Measurements from ENCODE around the gene DNASE1L3. TPM values are rescaled to one million over a fixed set of nuclear protein-coding genes. Genes with fewer than 3 reads are reported as not detected.

DNASE1L3 gene, protein sequence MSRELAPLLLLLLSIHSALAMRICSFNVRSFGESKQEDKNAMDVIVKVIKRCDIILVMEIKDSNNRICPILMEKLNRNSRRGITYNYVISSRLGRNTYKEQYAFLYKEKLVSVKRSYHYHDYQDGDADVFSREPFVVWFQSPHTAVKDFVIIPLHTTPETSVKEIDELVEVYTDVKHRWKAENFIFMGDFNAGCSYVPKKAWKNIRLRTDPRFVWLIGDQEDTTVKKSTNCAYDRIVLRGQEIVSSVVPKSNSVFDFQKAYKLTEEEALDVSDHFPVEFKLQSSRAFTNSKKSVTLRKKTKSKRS
- total RNA-seq (2022): not detected in 2 replicates
- not detected for Bru-seq, nascent RNA
- percentile 7 among the genes with signal in this experiment for BruChase-seq, experiment 1, labeled RNA remaining after a 6-hour chase
- BruChase-seq, experiment 2, labeled RNA remaining after a 2-hour chase: not detected
- long read RNA-seq: 0 reads

DNA sequence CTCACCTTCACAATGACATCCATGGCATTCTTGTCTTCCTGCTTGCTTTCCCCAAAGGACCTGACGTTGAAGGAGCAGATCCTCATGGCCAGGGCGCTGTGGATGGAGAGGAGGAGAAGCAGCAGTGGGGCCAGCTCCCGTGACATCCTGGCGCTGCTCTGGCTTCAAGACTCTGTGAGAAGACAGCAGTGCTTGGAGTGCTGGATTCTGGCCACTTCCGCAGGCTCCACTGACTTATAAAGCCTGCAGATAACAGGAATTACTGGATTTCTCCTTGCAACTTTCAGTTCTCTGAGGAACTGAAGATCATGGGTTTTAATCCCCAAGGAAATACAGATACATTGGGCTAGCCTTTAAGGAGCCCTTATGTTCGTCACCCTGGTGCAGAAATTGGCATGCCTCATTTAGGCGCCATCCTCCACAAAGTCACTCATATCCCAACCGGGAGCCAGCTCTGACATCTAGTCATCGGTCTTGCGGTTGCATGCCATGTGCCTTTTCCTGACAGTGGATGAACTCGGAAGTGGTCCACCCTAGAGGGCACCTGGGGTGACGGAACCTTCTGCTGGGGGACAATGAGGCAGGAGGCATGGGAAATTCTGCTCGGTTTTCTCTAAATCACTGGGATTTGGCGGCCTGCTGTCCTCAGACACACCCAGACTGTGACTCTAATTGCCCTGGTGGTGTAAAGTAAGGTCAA is at the start of gene DNASE1L3:
Gene DNASE1L3 (minus strand): TSS at position 212 of the 700 bp plus-strand sequence. CDS start 66 bp downstream, at position 146.
- CTCF ChIA-PET: interaction anchor here (0.5 kb wide), 1 partner anchor 589 kb away, joined by 3 read pairs; no protein-coding TSS in a partner anchor
- intact Hi-C loops (cut with micrococcal nuclease; ENCODE audit: unreplicated experiment): no loop called here
- H3K27me3 Mint-ChIP-seq (ENCODE audit: unreplicated experiment): peaks cover 37% of the 10 kb centered on the region
- H3K9me3 Mint-ChIP-seq (ENCODE audit: low read depth, unreplicated experiment): no peaks in the 10 kb centered on the region
- TF ChIP-seq, protein P1, sequence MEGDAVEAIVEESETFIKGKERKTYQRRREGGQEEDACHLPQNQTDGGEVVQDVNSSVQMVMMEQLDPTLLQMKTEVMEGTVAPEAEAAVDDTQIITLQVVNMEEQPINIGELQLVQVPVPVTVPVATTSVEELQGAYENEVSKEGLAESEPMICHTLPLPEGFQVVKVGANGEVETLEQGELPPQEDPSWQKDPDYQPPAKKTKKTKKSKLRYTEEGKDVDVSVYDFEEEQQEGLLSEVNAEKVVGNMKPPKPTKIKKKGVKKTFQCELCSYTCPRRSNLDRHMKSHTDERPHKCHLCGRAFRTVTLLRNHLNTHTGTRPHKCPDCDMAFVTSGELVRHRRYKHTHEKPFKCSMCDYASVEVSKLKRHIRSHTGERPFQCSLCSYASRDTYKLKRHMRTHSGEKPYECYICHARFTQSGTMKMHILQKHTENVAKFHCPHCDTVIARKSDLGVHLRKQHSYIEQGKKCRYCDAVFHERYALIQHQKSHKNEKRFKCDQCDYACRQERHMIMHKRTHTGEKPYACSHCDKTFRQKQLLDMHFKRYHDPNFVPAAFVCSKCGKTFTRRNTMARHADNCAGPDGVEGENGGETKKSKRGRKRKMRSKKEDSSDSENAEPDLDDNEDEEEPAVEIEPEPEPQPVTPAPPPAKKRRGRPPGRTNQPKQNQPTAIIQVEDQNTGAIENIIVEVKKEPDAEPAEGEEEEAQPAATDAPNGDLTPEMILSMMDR (IDR thresholded peaks at IDR 0.05; ENCODE audit: unreplicated experiment): no peak
- no peak within 1 kb of the TSS for H3K4me3 Mint-ChIP-seq (ENCODE audit: low read depth, unreplicated experiment)
- no peak for DNase-seq
- H3K4me1 Mint-ChIP-seq (ENCODE audit: low read depth, unreplicated experiment): peaks cover 7% of the 10 kb centered on the region
- H3K36me3 Mint-ChIP-seq (ENCODE audit: insufficient read depth, unreplicated experiment): no peaks in the 10 kb centered on the region
- no TSS peak for BruUV-seq (replicated peaks)
- no peak within 1 kb of the TSS for H3K27ac Mint-ChIP-seq (ENCODE audit: unreplicated experiment)

- intact Hi-C loops (cut with micrococcal nuclease; ENCODE audit: unreplicated experiment): no loop called here
- TF ChIP-seq, protein P1 (IDR thresholded peaks at IDR 0.05; ENCODE audit: unreplicated experiment): no peak
- H3K36me3 Mint-ChIP-seq (ENCODE audit: insufficient read depth, unreplicated experiment): no peaks in the 10 kb centered on the region
- H3K27ac Mint-ChIP-seq (ENCODE audit: unreplicated experiment): no peak overlapping the region
- no peaks in the 10 kb centered on the region for H3K9me3 Mint-ChIP-seq (ENCODE audit: low read depth, unreplicated experiment)
- H3K4me1 Mint-ChIP-seq (ENCODE audit: low read depth, unreplicated experiment): no peaks in the 10 kb centered on the region
- BruUV-seq (replicated peaks): no TSS peak
- CTCF ChIA-PET: interaction anchor here (0.5 kb wide), 1 partner anchor 8 kb away, joined by 5 read pairs; no protein-coding TSS in a partner anchor
- H3K4me3 Mint-ChIP-seq (ENCODE audit: low read depth, unreplicated experiment): no peak overlapping the region
- no peak for DNase-seq
- H3K27me3 Mint-ChIP-seq (ENCODE audit: unreplicated experiment): no peaks in the 10 kb centered on the region
Observed at GRCh38 chr3:58260261-58260731, 49.5 kb upstream of the DNASE1L3 start.

- Mint-ChIP-seq H3K27me3 (ENCODE audit: unreplicated experiment) (no peaks in the 10 kb centered on the region), H3K4me1 (ENCODE audit: low read depth, unreplicated experiment) (no peaks in the 10 kb centered on the region), H3K9me3 (ENCODE audit: low read depth, unreplicated experiment) (no peaks in the 10 kb centered on the region), H3K27ac (ENCODE audit: unreplicated experiment) (no peak overlapping the region), H3K36me3 (ENCODE audit: insufficient read depth, unreplicated experiment) (no peaks in the 10 kb centered on the region), H3K4me3 (ENCODE audit: low read depth, unreplicated experiment) (no peak overlapping the region)
- TF ChIP-seq, protein P1 (IDR thresholded peaks at IDR 0.05; ENCODE audit: unreplicated experiment): no peak
- intact Hi-C loops (cut with micrococcal nuclease; ENCODE audit: unreplicated experiment): no loop called here
- DNase-seq: no peak
- no TSS peak for BruUV-seq (replicated peaks)
- CTCF ChIA-PET: no interaction called here
Observed at GRCh38 chr3:58258392-58259055, 47.8 kb upstream of the DNASE1L3 start.

DNA sequence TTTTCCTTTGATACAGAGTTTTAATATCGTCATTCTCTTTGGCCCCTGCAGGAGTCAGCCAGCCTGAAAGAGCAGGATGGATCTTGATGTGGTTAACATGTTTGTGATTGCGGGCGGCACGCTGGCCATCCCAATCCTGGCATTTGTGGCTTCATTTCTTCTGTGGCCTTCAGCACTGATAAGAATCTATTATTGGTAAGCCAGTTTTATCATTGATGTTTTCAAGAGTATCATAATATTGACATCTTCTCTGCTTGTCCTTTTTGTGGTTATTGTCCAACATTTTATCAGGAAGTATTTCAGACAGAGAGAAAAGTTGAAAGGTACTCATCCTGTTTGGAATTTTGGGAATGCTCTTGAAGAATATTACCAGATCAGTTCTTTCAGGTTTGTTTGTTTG is 45.7 kb upstream of the DNASE1L3 start:
- H3K27me3 Mint-ChIP-seq (ENCODE audit: unreplicated experiment): no peaks in the 10 kb centered on the region
- H3K4me1 Mint-ChIP-seq (ENCODE audit: low read depth, unreplicated experiment): no peaks in the 10 kb centered on the region
- no peak overlapping the region for H3K4me3 Mint-ChIP-seq (ENCODE audit: low read depth, unreplicated experiment)
- no peaks in the 10 kb centered on the region for H3K36me3 Mint-ChIP-seq (ENCODE audit: insufficient read depth, unreplicated experiment)
- TF ChIP-seq, protein P1 (IDR thresholded peaks at IDR 0.05; ENCODE audit: unreplicated experiment): no peak
- DNase-seq: no peak
- CTCF ChIA-PET: no interaction called here
- intact Hi-C loops (cut with micrococcal nuclease; ENCODE audit: unreplicated experiment): no loop called here
- no TSS peak for BruUV-seq (replicated peaks)
- H3K9me3 Mint-ChIP-seq (ENCODE audit: low read depth, unreplicated experiment): no peaks in the 10 kb centered on the region
- no peak overlapping the region for H3K27ac Mint-ChIP-seq (ENCODE audit: unreplicated experiment)
